K562 (cell line): ENCODE data around the gene DGKE. TPM values are rescaled to one million over a fixed set of nuclear protein-coding genes. Genes with fewer than 3 reads are reported as not detected.

Source experiments
- AFF4 ChIP-seq: sonication (generic); formaldehyde crosslinking; IDR thresholded peaks from 2 replicates; pipeline ENCODE4 v1.8.0; 2023; ENCODE audit warnings: mild to moderate bottlenecking, missing genetic modification reagents
- E2F6 ChIP-seq, 2 experiments: IDR thresholded peaks; 2 replicates each; pipeline ENCODE4 v1.6.1; 2011; ENCODE audit warnings: borderline replicate concordance in 1 of 2, control low read depth in 1 of 2, low read depth in 1 of 2, low read length in 1 of 2, mild to moderate bottlenecking in 1 of 2, mixed read lengths in 1 of 2, moderate library complexity in 1 of 2; ENCODE audit not compliant: insufficient read depth in 1 of 2, insufficient read length in 1 of 2, poor library complexity in 1 of 2, severe bottlenecking in 1 of 2; ENCODE audit errors: extremely low read depth in 1 of 2
- HINFP ChIP-seq: fragments of 450-650 bp; conservative IDR thresholded peaks from 2 replicates; pipeline ENCODE4 v1.6.1; 2016; ENCODE audit warnings: missing genetic modification characterization, low read depth, mild to moderate bottlenecking, control low read depth, missing compliant biosample characterization
- HMG20B ChIP-seq: fragments of 250-450 bp; sonication (Bioruptor Pico); IDR thresholded peaks from 2 replicates; pipeline ENCODE4 v1.5.0; 2021; ENCODE audit warnings: mild to moderate bottlenecking
- HSF4 ChIP-seq: fragments of 250-450 bp; sonication (Bioruptor Pico); IDR thresholded peaks from 2 replicates; pipeline ENCODE4 v2.1.2; 2022; ENCODE audit warnings: mild to moderate bottlenecking, moderate library complexity, borderline replicate concordance
- KAT2B ChIP-seq: IDR thresholded peaks from one replicate; pipeline ENCODE4 v1.6.1; 2012; ENCODE audit warnings: low read depth, mild to moderate bottlenecking, control low read depth, inconsistent platforms, low read length, moderate library complexity
- MNT ChIP-seq, 2 experiments: fragments of 450-650 bp; conservative IDR thresholded peaks; 2 replicates each; pipeline ENCODE4 v1.6.1; 2017; ENCODE audit warnings: mild to moderate bottlenecking in 2 of 2, moderate library complexity in 2 of 2
- PREB ChIP-seq: sonication (generic); formaldehyde crosslinking; IDR thresholded peaks from 2 replicates; pipeline ENCODE4 v1.8.1; 2023; ENCODE audit warnings: mild to moderate bottlenecking, missing genetic modification reagents
- RBM14 ChIP-seq: fragments of 200-400 bp; formaldehyde crosslinking; IDR thresholded peaks from 2 replicates; pipeline ENCODE4 v1.6.1; 2018; ENCODE audit warnings: low read depth, mild to moderate bottlenecking, low read length, moderate library complexity, borderline replicate concordance; ENCODE audit not compliant: insufficient read depth
- SMARCC2 ChIP-seq: fragments of 450-650 bp; IDR thresholded peaks from 2 replicates; pipeline ENCODE4 v1.6.1; 2017; ENCODE audit warnings: antibody characterized with exemption, moderate library complexity, mild to moderate bottlenecking, low read depth
- SMC3 ChIP-seq: conservative IDR thresholded peaks from 2 replicates; pipeline ENCODE4 v1.6.1; 2011; ENCODE audit warnings: low read depth, low read length, improper control_type of control experiment; ENCODE audit not compliant: insufficient read depth
- SPI1 ChIP-seq: IDR thresholded peaks from 2 replicates; pipeline ENCODE4 v1.6.1; 2011; ENCODE audit warnings: low read depth, low read length, control low read depth, borderline replicate concordance
- ZC3H4 ChIP-seq: sonication (generic); formaldehyde crosslinking; IDR thresholded peaks from 2 replicates; pipeline ENCODE4 v1.9.0; 2021; ENCODE audit warnings: missing genetic modification reagents, borderline replicate concordance
- ZNF507 ChIP-seq: conservative IDR thresholded peaks from 2 replicates; pipeline ENCODE4 v1.6.1; 2017; ENCODE audit warnings: missing genetic modification characterization, missing compliant biosample characterization
- ZNF668 ChIP-seq: fragments of 250-450 bp; sonication (Bioruptor Pico); IDR thresholded peaks from 2 replicates; pipeline ENCODE4 v1.8.0; 2022; ENCODE audit warnings: mild to moderate bottlenecking, inconsistent platforms
- polyA plus RNA-seq, 8 experiments: library from polyadenylated mRNA; depleted of rRNA in 4 of 8; stranded (reverse) in 5 of 8; unstranded in 3 of 8; fragments of >200 nt; fragmentation: Nextera tagmentation in 2 of 8; fragmentation: Illumina TruSeq in 1 of 8; extraction: Ambion mirVana in 2 of 8; extraction: Trizol in 1 of 8; gene quantifications; 2 replicates each; pipeline versions ENCODE4 v1.2.1 to v1.2.3, GENCODE V29; 2011 to 2014; ENCODE audit warnings: inconsistent platforms in 1 of 8, missing spikeins in 1 of 8
- total RNA-seq, 7 experiments: library from RNA; depleted of rRNA in 6 of 7; stranded (reverse); fragments of >200 nt in 6 of 7; fragmentation: Illumina TruSeq in 2 of 7; extraction: Trizol in 2 of 7; gene quantifications; 2 replicates each; pipeline versions ENCODE4 v1.2.1 to v1.2.3, GENCODE V29; 2011 to 2021; ENCODE audit warnings: low replicate concordance in 1 of 7

Gene DGKE
- total and polyA plus RNA-seq, 9 of the 15 experiments (the other 6 are each of a cell fraction or from before 2014, with no cell fraction given), result 1.3 to 9.9 (median 5.9) TPM

GRCh38 chr17:56913867-56914580 is 80.1 kb downstream of the DGKE start, which contains the start of gene TRIM25 (continued):
- TF ChIP-seq PREB (CRISPR knock-in tag) (no peak), SMARCC2 (no peak), MNT (conservative IDR thresholded peaks at IDR 0.05) (peak; percentile 74 to 80; a peak in 3 of 4 replicates), HINFP (no peak), RBM14 (no peak), HSF4 (CRISPR knock-in tag) (no peak), KAT2B (no peak), SPI1 (no peak), ZNF668 (no peak), SMC3 (no peak), HMG20B (CRISPR knock-in tag) (no peak), E2F6 (IDR thresholded peaks at IDR 0.05; ENCODE audit: borderline replicate concordance in 1 of 2, extremely low read depth in 1 of 2, insufficient read depth in 1 of 2, insufficient read length in 1 of 2, low read depth in 1 of 2, low read length in 1 of 2, poor library complexity in 1 of 2, severe bottlenecking in 1 of 2) (peak; percentile 25 to 85), ZNF507 (no peak), ZC3H4 (no peak), AFF4 (CRISPR knock-in tag) (peak; percentile 79)
